MM.1S (cell line): Measurements from ENCODE around the gene LAMC1.

Experiments
- DNase-seq: peaks from one replicate; pipeline ENCODE4 v3.0.0-alpha.2; 2015
- H2AFZ ChIP-seq: fragments of 300-600 bp; sonication (generic); 2 replicates; pipeline ENCODE4 v1.6.0; 2016; ENCODE audit warnings: antibody characterized with exemption, low read length
- H3F3A ChIP-seq: fragments of 300-600 bp; sonication (generic); 2 replicates; pipeline ENCODE4 v1.6.1; 2016; ENCODE audit warnings: mild to moderate bottlenecking, antibody characterized with exemption, low read length, moderate library complexity, mixed read lengths; ENCODE audit not compliant: insufficient read depth
- H3K27ac ChIP-seq: fragments of 300-600 bp; sonication (generic); 2 replicates; pipeline ENCODE4 v1.5.1; 2016; ENCODE audit warnings: mild to moderate bottlenecking, low read length
- H3K27me3 ChIP-seq: fragments of 300-600 bp; sonication (generic); replicated peaks from 2 replicates; pipeline ENCODE4 v1.6.0; 2016; ENCODE audit warnings: low read length; ENCODE audit not compliant: insufficient read depth
- H3K36me3 ChIP-seq: fragments of 300-600 bp; sonication (generic); replicated peaks from 2 replicates; pipeline ENCODE4 v1.6.1; 2016; ENCODE audit warnings: mild to moderate bottlenecking, low read length, mixed read lengths; ENCODE audit not compliant: insufficient read depth
- H3K4me1 ChIP-seq: fragments of 300-600 bp; sonication (generic); 2 replicates; pipeline ENCODE4 v1.6.1; 2016; ENCODE audit warnings: low read length, mixed read lengths
- H3K4me2 ChIP-seq: fragments of 300-600 bp; sonication (generic); 2 replicates; pipeline ENCODE4 v1.6.0; 2016; ENCODE audit warnings: low read depth, low read length
- H3K4me3 ChIP-seq: fragments of 300-600 bp; sonication (generic); 2 replicates; pipeline ENCODE4 v1.5.1; 2016; ENCODE audit warnings: low read length, mixed read lengths
- H3K79me2 ChIP-seq: fragments of 300-600 bp; sonication (generic); 2 replicates; pipeline ENCODE4 v1.6.1; 2016; ENCODE audit warnings: mixed run types, low read length, mixed read lengths
- H3K9ac ChIP-seq: fragments of 300-600 bp; sonication (generic); 2 replicates; pipeline ENCODE4 v1.6.1; 2016; ENCODE audit warnings: low read length, mixed read lengths
- H3K9me2 ChIP-seq: fragments of 300-600 bp; sonication (generic); replicated peaks from 2 replicates; pipeline ENCODE4 v1.6.1; 2016; ENCODE audit warnings: mild to moderate bottlenecking, low read length, mixed read lengths; ENCODE audit not compliant: insufficient read depth
- H3K9me3 ChIP-seq: fragments of 300-600 bp; sonication (generic); replicated peaks from 2 replicates; pipeline ENCODE4 v1.6.1; 2016; ENCODE audit warnings: mild to moderate bottlenecking, low read length, mixed read lengths; ENCODE audit not compliant: insufficient read depth
- H4K20me1 ChIP-seq: fragments of 300-600 bp; sonication (generic); 2 replicates; pipeline ENCODE4 v1.6.1; 2016; ENCODE audit warnings: mild to moderate bottlenecking, low read length, moderate library complexity, mixed read lengths; ENCODE audit not compliant: insufficient read depth
- CTCF ChIP-seq: fragments of 300-600 bp; sonication (generic); IDR thresholded peaks from 2 replicates; pipeline ENCODE4 v1.5.1; 2016; ENCODE audit warnings: antibody characterized with exemption, low read length, mixed read lengths
- EZH2 ChIP-seq: fragments of 300-600 bp; sonication (generic); optimal IDR thresholded peaks from 2 replicates; pipeline ENCODE3; 2017; ENCODE audit warnings: low read depth, mild to moderate bottlenecking, antibody characterized with exemption, low read length, mixed read lengths
- EZH2phosphoT487 ChIP-seq: fragments of 300-600 bp; sonication (generic); IDR thresholded peaks from 2 replicates; pipeline ENCODE4 v1.6.1; 2018; ENCODE audit warnings: antibody characterized with exemption, low read length

Gene LAMC1

GRCh38 chr1:183163316-183163715 is 140.1 kb downstream of the LAMC1 start:
- no peak for TF ChIP-seq EZH2phosphoT487
- TF ChIP-seq CTCF, result no peak
- no peak for TF ChIP-seq EZH2
- H3K27me3 ChIP-seq, result no peaks in the 10 kb centered on the region
- no peaks in the 10 kb centered on the region for H3K36me3 ChIP-seq
- H3K4me1 ChIP-seq, result no peaks in the 10 kb centered on the region
- no peaks in the 10 kb centered on the region for H3F3A ChIP-seq
- H3K4me2 ChIP-seq, result no peak overlapping the region
- H4K20me1 ChIP-seq, result no peaks in the 10 kb centered on the region
- H3K79me2 ChIP-seq, result no peaks in the 10 kb centered on the region
- H2AFZ ChIP-seq, result no peak overlapping the region
- H3K9me3 ChIP-seq, result no peaks in the 10 kb centered on the region
- H3K27ac ChIP-seq, result no peak overlapping the region
- H3K4me3 ChIP-seq, result no peak overlapping the region
- H3K9me2 ChIP-seq, result no peaks in the 10 kb centered on the region
- H3K9ac ChIP-seq, result no peak overlapping the region
- DNase-seq, result no peak

DNA sequence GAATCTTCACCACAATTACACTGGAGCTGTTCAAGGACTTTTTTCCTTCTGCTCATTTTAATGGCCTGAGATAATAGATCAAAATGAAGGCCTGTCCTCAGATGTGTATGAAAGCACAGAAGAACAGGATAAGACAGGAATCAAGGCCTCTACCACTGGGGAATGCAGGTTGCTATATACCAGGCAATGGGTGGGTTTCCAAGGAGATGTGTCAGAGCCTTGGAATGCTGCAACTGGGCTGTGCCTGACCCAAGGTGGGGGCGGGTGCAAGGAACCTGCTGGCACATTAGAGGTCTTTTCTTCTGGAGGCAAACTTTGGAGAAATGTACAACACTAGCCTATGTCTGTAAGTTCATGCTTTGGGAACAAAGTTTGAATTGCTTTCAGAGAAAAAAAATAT is 141.1 kb downstream of the LAMC1 start:
- H4K20me1 ChIP-seq, result no peaks in the 10 kb centered on the region
- H3K9ac ChIP-seq, result no peak overlapping the region
- H3K9me2 ChIP-seq, result no peaks in the 10 kb centered on the region
- TF ChIP-seq CTCF (no peak), EZH2 (no peak), EZH2phosphoT487 (no peak)
- H3K79me2 ChIP-seq, result no peaks in the 10 kb centered on the region
- H3K27me3 ChIP-seq, result no peaks in the 10 kb centered on the region
- no peak overlapping the region for H3K4me3 ChIP-seq
- H3K4me2 ChIP-seq, result no peak overlapping the region
- no peak overlapping the region for H3K27ac ChIP-seq
- H2AFZ ChIP-seq, result no peak overlapping the region
- no peaks in the 10 kb centered on the region for H3K9me3 ChIP-seq
- H3F3A ChIP-seq, result no peaks in the 10 kb centered on the region
- H3K4me1 ChIP-seq, result no peaks in the 10 kb centered on the region
- no peaks in the 10 kb centered on the region for H3K36me3 ChIP-seq
- no peak for DNase-seq

DNA sequence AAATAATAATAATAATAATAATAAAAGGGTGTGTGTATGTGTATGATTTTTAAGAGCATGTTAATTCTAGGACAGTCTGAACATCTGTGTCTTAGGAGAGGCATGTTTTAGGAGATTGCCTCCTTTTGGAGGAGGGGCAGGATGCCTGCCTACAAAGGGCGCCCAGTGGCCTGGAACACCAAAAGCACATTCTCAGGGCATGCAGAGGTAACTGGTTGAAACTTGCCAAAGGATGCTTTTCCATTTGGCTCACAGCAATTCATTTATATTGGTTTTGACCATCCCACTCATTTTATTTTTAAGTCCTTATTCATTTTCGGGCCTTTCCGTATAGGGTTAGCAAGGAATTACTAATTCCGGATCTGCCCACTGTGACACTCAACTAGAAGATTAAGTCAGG is 141.7 kb downstream of the LAMC1 start:
- no peaks in the 10 kb centered on the region for H4K20me1 ChIP-seq
- H3K9me3 ChIP-seq, result no peaks in the 10 kb centered on the region
- no peaks in the 10 kb centered on the region for H3K79me2 ChIP-seq
- no peak overlapping the region for H3K4me3 ChIP-seq
- no peaks in the 10 kb centered on the region for H3K9me2 ChIP-seq
- no peaks in the 10 kb centered on the region for H3K36me3 ChIP-seq
- no peak overlapping the region for H3K4me2 ChIP-seq
- H3K27me3 ChIP-seq, result no peaks in the 10 kb centered on the region
- H3K27ac ChIP-seq, result no peak overlapping the region
- no peaks in the 10 kb centered on the region for H3F3A ChIP-seq
- no peak overlapping the region for H3K9ac ChIP-seq
- H3K4me1 ChIP-seq, result no peaks in the 10 kb centered on the region
- DNase-seq, result no peak
- TF ChIP-seq EZH2phosphoT487 (no peak), EZH2 (no peak), CTCF (no peak)
- H2AFZ ChIP-seq, result no peak overlapping the region

DNA sequence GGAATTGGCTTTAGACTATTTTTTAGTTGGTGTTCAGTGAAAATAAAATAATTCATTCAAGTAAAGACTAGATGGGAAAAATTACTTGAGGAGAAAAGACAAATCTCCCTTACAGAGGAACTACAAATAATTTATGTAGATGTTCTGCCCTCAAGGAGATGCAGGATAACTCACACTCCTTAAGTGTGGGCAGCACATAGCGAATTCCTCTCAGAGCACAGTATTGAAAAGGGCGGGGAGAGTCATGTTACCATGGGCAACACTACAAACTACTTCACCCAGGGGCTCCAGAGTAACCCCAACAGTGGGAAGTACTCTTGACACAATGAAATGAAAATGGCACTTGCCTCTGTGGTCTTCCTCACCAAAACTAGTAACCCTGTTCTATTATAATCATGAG is 142.2 kb downstream of the LAMC1 start:
- Histone ChIP-seq H3K9ac (no peak overlapping the region), H3K36me3 (no peaks in the 10 kb centered on the region), H3K79me2 (no peaks in the 10 kb centered on the region), H3K4me1 (no peaks in the 10 kb centered on the region), H2AFZ (no peak overlapping the region), H3K4me3 (no peak overlapping the region), H4K20me1 (no peaks in the 10 kb centered on the region), H3K4me2 (no peak overlapping the region), H3K27me3 (no peaks in the 10 kb centered on the region), H3K9me2 (no peaks in the 10 kb centered on the region), H3K9me3 (no peaks in the 10 kb centered on the region), H3K27ac (no peak overlapping the region), H3F3A (no peaks in the 10 kb centered on the region)
- DNase-seq, result no peak
- no peak for TF ChIP-seq CTCF
- no peak for TF ChIP-seq EZH2
- no peak for TF ChIP-seq EZH2phosphoT487
